Thyroid gland (tissue), 4 donors: ENCODE measurements around the gene ISYNA1.

ENCODE experiments used
- POLR2A ChIP-seq, 2 donors: fragments of 450-650 bp; IDR thresholded peaks; one replicate each; pipeline ENCODE4 v1.6.1; 2017; ENCODE audit warnings: antibody characterized with exemption in 2 of 2, mild to moderate bottlenecking in 2 of 2, moderate library complexity in 1 of 2
- TF ChIP-seq, protein P1 (sequence below), 6 experiments: fragments of 200-600 bp in 3 of 6; fragments of 450-650 bp in 3 of 6; sonication (generic) in 3 of 6; IDR thresholded peaks; one replicate each; pipeline ENCODE4 v1.5.1; 2016 to 2019; ENCODE audit warnings: antibody characterized with exemption in 6 of 6, mild to moderate bottlenecking in 2 of 6, inconsistent platforms in 1 of 6, moderate library complexity in 1 of 6

DNA sequence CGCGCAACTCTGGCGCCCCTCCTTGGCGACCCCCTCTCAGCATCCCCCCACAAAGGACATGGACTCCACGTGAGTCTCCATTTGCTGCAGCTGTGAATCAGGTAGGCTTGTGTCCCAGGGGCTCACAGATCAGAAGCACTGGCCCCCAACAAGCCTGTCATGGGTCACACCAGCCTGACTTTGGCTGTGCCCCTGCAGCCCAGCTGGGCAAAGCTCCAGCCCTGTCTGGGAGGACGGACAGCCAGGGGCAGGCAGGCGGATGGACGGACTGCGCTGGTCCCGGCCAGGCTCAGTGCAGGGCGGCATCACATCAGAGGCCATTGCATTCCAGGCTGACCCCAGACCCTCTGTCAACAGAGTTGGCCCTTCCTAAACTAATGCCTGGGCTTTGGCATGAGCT lies 28.4 kb upstream of the ISYNA1 start:
- TF ChIP-seq, protein P1, sequence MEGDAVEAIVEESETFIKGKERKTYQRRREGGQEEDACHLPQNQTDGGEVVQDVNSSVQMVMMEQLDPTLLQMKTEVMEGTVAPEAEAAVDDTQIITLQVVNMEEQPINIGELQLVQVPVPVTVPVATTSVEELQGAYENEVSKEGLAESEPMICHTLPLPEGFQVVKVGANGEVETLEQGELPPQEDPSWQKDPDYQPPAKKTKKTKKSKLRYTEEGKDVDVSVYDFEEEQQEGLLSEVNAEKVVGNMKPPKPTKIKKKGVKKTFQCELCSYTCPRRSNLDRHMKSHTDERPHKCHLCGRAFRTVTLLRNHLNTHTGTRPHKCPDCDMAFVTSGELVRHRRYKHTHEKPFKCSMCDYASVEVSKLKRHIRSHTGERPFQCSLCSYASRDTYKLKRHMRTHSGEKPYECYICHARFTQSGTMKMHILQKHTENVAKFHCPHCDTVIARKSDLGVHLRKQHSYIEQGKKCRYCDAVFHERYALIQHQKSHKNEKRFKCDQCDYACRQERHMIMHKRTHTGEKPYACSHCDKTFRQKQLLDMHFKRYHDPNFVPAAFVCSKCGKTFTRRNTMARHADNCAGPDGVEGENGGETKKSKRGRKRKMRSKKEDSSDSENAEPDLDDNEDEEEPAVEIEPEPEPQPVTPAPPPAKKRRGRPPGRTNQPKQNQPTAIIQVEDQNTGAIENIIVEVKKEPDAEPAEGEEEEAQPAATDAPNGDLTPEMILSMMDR (IDR thresholded peaks at IDR 0.05) = no peak
- TF ChIP-seq POLR2A (IDR thresholded peaks at IDR 0.05) = no peak
